Neural cell (in vitro differentiated cells): ENCODE measurements around the gene FMR1. TPM values are rescaled to one million over a fixed set of nuclear protein-coding genes. Genes with fewer than 3 reads are reported as not detected.

Experiments
- H2AFZ ChIP-seq: fragments of 200-600, 300-800 bp; sonication (generic), shearing (Covaris generic); 2 replicates; pipeline ENCODE4 v1.6.0; 2014; ENCODE audit warnings: low read depth, mild to moderate bottlenecking, antibody characterized with exemption, low read length, moderate library complexity
- H3F3A ChIP-seq: fragments of 200-600 bp; shearing (Covaris generic); 2 replicates; pipeline ENCODE4 v1.6.1; 2016; ENCODE audit warnings: mild to moderate bottlenecking, moderate library complexity, mixed read lengths, antibody characterized with exemption, low read length; ENCODE audit not compliant: insufficient read depth, poor library complexity, severe bottlenecking
- H3K27ac ChIP-seq: fragments of 200-600, 300-800 bp; sonication (generic), shearing (Covaris generic); 2 replicates; pipeline ENCODE4 v1.5.1; 2014; ENCODE audit warnings: mild to moderate bottlenecking, low read length, moderate library complexity
- H3K27me3 ChIP-seq: fragments of 300-800, 200-600 bp; sonication (generic), shearing (Covaris generic); 2 replicates; pipeline ENCODE4 v1.6.0; 2014; ENCODE audit warnings: mild to moderate bottlenecking, low read depth, low read length, moderate library complexity; ENCODE audit not compliant: insufficient read depth
- H3K36me3 ChIP-seq: fragments of 300-800, 200-600 bp; sonication (generic), shearing (Covaris generic); 2 replicates; pipeline ENCODE4 v1.5.1; 2014; ENCODE audit warnings: mild to moderate bottlenecking, antibody characterized with exemption, low read length, moderate library complexity; ENCODE audit not compliant: insufficient read depth
- H3K4me2 ChIP-seq: fragments of 300-800, 200-600 bp; sonication (generic), shearing (Covaris generic); 2 replicates; pipeline ENCODE4 v1.6.0; 2014; ENCODE audit warnings: mild to moderate bottlenecking, low read length
- H3K4me3 ChIP-seq: fragments of 300-800, 200-600 bp; sonication (generic), shearing (Covaris generic); 2 replicates; pipeline ENCODE4 v1.5.1; 2014; ENCODE audit warnings: mild to moderate bottlenecking, low read length, moderate library complexity
- H3K79me2 ChIP-seq: fragments of 200-600 bp; shearing (Covaris generic); replicated peaks from 2 replicates; pipeline ENCODE4 v1.6.0; 2014; ENCODE audit warnings: mild to moderate bottlenecking, low read length, moderate library complexity; ENCODE audit not compliant: insufficient read depth
- H3K9ac ChIP-seq: fragments of 300-800, 200-600 bp; sonication (generic), shearing (Covaris generic); 2 replicates; pipeline ENCODE4 v1.6.1; 2016; ENCODE audit warnings: mild to moderate bottlenecking, low read length, mixed read lengths
- H3K9me2 ChIP-seq: fragments of 200-600 bp; shearing (Covaris generic); 2 replicates; pipeline ENCODE4 v1.6.1; 2016; ENCODE audit warnings: mild to moderate bottlenecking, low read length, mixed read lengths; ENCODE audit not compliant: insufficient read depth
- H3K9me3 ChIP-seq: fragments of 200-600, 300-800 bp; sonication (generic), shearing (Covaris generic); 2 replicates; pipeline ENCODE4 v1.6.1; 2016; ENCODE audit warnings: mild to moderate bottlenecking, mixed run types, low read length, moderate library complexity, mixed read lengths
- H4K20me1 ChIP-seq: fragments of 200-600 bp; shearing (Covaris generic); 2 replicates; pipeline ENCODE4 v1.6.1; 2016; ENCODE audit warnings: mild to moderate bottlenecking, mixed run types; ENCODE audit not compliant: insufficient read depth
- CTCF ChIP-seq: fragments of 450-650 bp; IDR thresholded peaks from 2 replicates; pipeline ENCODE4 v1.5.1; 2014; ENCODE audit warnings: antibody characterized with exemption, mild to moderate bottlenecking, moderate library complexity; ENCODE audit not compliant: poor library complexity, severe bottlenecking
- EP300 ChIP-seq: fragments of 450-650 bp; conservative IDR thresholded peaks from 2 replicates; pipeline ENCODE4 v1.6.1; 2014; ENCODE audit warnings: antibody characterized with exemption, mild to moderate bottlenecking, moderate library complexity; ENCODE audit not compliant: poor library complexity, severe bottlenecking
- EZH2 ChIP-seq: fragments of 200-600, 300-800 bp; shearing (Covaris generic), sonication (generic); IDR thresholded peaks from 2 replicates; pipeline ENCODE4 v1.6.1; 2014; ENCODE audit warnings: antibody characterized with exemption, low read length, borderline replicate concordance, mild to moderate bottlenecking; ENCODE audit not compliant: insufficient read depth, poor library complexity, severe bottlenecking
- MXI1 ChIP-seq: fragments of 450-650 bp; conservative IDR thresholded peaks from 2 replicates; pipeline ENCODE4 v1.6.1; 2014; ENCODE audit warnings: antibody characterized with exemption, mild to moderate bottlenecking; ENCODE audit not compliant: poor library complexity, severe bottlenecking
- POLR2AphosphoS5 ChIP-seq: IDR thresholded peaks from 2 replicates; pipeline ENCODE4 v1.6.1; 2012
- RAD21 ChIP-seq: fragments of 450-650 bp; conservative IDR thresholded peaks from 2 replicates; pipeline ENCODE4 v1.6.1; 2014; ENCODE audit warnings: antibody characterized with exemption, mild to moderate bottlenecking, moderate library complexity
- REST ChIP-seq: IDR thresholded peaks from 2 replicates; pipeline ENCODE4 v1.6.1; 2012; ENCODE audit warnings: borderline replicate concordance
- SMC3 ChIP-seq: fragments of 450-650 bp; conservative IDR thresholded peaks from 2 replicates; pipeline ENCODE4 v1.6.1; 2014; ENCODE audit warnings: antibody characterized with exemption, mild to moderate bottlenecking, moderate library complexity; ENCODE audit not compliant: poor library complexity
- TAF1 ChIP-seq: IDR thresholded peaks from 2 replicates; pipeline ENCODE4 v1.6.1; 2012; ENCODE audit warnings: low read depth
- polyA plus RNA-seq: library from polyadenylated mRNA; depleted of rRNA; stranded (reverse); fragments of >200 nt; gene quantifications from 2 replicates; pipeline ENCODE4 v1.2.3, GENCODE V29; 2014

The FMR1 gene
- polyA plus RNA-seq, 1 donor from 2014 or later = 70.8 TPM

- Histone ChIP-seq H3K4me3 (no peak overlapping the region), H2AFZ (no peak overlapping the region), H3K27ac (no peak overlapping the region), H3K9me3 (no peaks in the 10 kb centered on the region), H3K9me2 (no peaks in the 10 kb centered on the region), H3K9ac (no peak overlapping the region), H4K20me1 (no peaks in the 10 kb centered on the region), H3K27me3 (no peaks in the 10 kb centered on the region), H3K36me3 (no peaks in the 10 kb centered on the region), H3F3A (no peaks in the 10 kb centered on the region), H3K79me2 (no peaks in the 10 kb centered on the region), H3K4me2 (no peak overlapping the region)
- TF ChIP-seq EZH2 (no peak), RAD21 (no peak), SMC3 (no peak), MXI1 (no peak), TAF1 (no peak), EP300 (no peak), POLR2AphosphoS5 (no peak), REST (no peak)
Measured at GRCh38 chrX:147950352-147950751, 38.6 kb downstream of the FMR1 start.

- no peaks in the 10 kb centered on the region for H4K20me1 ChIP-seq
Measured at GRCh38 chrX:147953976-147954375, 42.3 kb downstream of the FMR1 start.

More at GRCh38 chrX:147953976-147954375, 42.3 kb downstream of the FMR1 start:
- Histone ChIP-seq H3K9ac (no peak overlapping the region), H3K4me3 (no peak overlapping the region), H3F3A (no peaks in the 10 kb centered on the region), H2AFZ (no peak overlapping the region), H3K27me3 (no peaks in the 10 kb centered on the region), H3K4me2 (no peak overlapping the region), H3K36me3 (no peaks in the 10 kb centered on the region), H3K9me2 (no peaks in the 10 kb centered on the region), H3K27ac (no peak overlapping the region), H3K79me2 (no peaks in the 10 kb centered on the region), H3K9me3 (no peaks in the 10 kb centered on the region)
- no peak for TF ChIP-seq SMC3
- TF ChIP-seq EZH2 = no peak
- TF ChIP-seq CTCF = no peak
- TF ChIP-seq REST = no peak
- no peak for TF ChIP-seq MXI1
